ENCODE measurements around the gene NPAS2.

Gene NPAS2

DNA sequence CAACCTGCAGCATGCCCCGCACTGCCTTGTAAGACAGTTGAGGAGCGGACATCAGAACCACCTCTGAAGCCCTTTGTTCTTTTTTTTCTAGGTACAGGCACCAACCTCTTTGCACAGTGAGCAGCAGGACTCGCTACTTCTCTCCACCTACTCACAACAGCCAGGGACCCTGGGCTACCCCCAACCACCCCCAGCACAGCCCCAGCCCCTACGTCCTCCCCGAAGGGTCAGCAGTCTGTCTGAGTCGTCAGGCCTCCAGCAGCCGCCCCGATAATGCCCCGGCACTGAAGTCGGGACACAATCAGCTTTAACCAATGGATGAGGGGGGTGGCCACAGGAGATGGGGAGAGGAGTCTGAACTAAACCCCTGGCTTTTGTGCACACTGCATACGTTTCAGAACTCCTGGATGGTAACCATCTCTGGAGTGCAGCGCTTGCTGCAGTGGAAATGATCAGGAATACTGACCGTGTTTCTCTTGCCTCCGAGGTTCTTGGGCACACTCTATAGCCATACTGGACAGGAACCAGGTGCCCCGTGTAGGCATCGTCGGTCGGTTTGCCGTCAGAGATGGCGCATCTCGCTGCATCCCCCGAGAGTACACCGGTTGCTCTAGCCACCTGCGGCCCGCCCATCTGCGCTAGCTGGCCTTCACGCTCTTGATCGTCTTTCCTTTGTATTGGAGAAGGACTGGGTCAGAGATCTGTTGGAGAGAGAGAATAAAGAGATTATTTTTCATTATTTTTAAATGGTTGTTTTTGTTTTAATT lies 175.6 kb downstream of the NPAS2 start:
- no peak for DNase-seq

- no peak for DNase-seq
Measured at GRCh38 chr2:100997509-100998234, 177.7 kb downstream of the NPAS2 start.

GRCh38 chr2:100998235-100998573 lies 178.3 kb downstream of the NPAS2 start:
- no peak for DNase-seq

- no peak for DNase-seq
Measured at GRCh38 chr2:100999995-101000394, 180.1 kb downstream of the NPAS2 start.

GRCh38 chr2:101001691-101002561 lies 182.0 kb downstream of the NPAS2 start, which contains the start of gene RPL31:
TSS of gene RPL31 (plus strand) at chr2:101002289. CDS start at chr2:101002702, 413 bp downstream.
- DNase-seq: peak; percentile 72

GRCh38 chr2:101002562-101003277 lies 182.8 kb downstream of the NPAS2 start:
- no peak for DNase-seq

GRCh38 chr2:101003278-101003775 lies 183.4 kb downstream of the NPAS2 start:
- DNase-seq: no peak

- no peak for DNase-seq
Measured at GRCh38 chr2:101004620-101005325, 184.8 kb downstream of the NPAS2 start.

DNA sequence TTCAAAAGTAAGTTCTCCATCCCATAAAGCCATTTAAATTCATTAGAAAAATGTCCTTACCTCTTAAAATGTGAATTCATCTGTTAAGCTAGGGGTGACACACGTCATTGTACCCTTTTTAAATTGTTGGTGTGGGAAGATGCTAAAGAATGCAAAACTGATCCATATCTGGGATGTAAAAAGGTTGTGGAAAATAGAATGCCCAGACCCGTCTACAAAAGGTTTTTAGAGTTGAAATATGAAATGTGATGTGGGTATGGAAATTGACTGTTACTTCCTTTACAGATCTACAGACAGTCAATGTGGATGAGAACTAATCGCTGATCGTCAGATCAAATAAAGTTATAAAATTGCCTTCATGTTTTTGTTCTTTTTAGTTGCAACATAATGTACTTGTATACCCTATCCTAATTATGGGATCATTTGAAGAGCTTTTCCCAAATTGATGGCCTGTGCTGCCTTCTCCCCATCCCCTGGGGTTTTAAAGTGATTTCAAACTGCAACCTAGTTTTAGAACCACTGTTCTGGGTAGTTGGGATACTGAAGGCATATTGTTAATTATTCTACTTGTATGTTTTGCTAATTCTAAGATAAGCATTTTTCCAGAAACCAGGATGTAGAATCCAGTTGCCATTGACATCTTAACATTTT lies 186.3 kb downstream of the NPAS2 start:
- DNase-seq: no peak

DNA sequence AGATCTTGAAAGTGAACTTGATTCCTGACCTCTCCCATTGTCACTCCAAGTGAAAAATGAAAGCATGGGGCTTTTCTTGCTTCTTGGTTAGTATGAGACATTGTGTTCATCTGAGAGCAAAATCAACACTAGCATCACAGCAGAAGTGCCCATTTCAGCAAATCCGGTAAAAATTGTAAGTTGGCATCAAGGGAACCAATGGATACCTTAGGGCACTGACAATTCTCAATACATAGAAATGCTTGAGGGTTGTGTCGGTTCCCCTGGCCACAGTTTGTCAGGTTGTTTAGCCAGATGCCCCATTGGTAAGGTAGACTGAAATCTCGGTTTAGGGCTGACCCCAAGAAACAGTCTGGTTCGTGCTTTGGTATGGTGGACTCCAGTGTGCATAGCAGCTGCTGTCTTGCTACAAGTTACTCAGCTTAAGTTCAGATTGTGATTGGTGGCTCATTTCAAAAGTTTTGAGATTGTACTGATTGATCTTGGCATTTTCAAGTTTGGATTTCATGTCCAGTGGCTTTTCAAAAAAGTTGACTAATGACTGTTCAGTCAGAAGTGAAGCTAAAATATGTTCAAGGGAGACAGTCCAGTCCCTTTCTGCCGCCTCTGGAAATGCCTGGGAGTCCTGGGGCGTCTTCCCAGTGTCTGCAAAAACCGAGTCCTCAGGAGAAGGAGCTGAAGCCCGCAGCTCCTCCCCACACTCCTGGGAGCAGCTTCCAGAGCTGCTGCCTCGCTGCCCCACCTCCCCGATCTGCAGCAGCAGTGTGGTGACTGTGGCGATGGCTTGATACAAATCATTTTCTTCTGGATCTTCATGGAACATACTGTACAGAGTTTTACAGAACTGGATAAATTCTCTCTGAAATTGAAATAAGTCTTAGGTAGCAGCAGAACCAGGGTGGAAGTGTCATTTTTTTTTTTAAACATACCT lies 187.7 kb downstream of the NPAS2 start:
- DNase-seq: no peak

- no peak for DNase-seq
Measured at GRCh38 chr2:101011152-101011551, 191.2 kb downstream of the NPAS2 start.

- no peak for DNase-seq
Measured at GRCh38 chr2:101012054-101012705, 192.2 kb downstream of the NPAS2 start.

DNA sequence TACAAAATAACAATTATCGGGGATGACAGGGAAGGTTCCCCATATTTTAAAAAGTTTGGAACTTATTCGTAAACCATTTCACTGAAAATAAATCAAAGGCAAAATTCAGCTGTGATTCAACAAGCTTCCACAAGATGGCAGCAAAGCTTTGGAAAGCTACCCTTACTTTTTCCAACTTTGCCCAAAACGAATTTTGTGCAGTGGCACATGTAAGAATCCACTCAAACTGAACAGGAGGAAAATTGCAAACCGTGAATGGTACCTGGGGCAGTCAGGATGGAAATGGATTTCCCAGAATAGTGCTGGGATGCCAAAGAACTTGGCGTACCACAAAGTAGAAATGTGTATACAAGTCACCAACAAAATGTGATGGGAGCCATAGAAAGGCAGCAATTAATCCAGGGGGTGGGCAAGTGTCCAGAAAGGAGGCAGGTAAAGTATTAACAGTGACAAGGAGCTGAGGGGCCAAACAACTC lies 192.8 kb downstream of the NPAS2 start:
- no peak for DNase-seq

DNA sequence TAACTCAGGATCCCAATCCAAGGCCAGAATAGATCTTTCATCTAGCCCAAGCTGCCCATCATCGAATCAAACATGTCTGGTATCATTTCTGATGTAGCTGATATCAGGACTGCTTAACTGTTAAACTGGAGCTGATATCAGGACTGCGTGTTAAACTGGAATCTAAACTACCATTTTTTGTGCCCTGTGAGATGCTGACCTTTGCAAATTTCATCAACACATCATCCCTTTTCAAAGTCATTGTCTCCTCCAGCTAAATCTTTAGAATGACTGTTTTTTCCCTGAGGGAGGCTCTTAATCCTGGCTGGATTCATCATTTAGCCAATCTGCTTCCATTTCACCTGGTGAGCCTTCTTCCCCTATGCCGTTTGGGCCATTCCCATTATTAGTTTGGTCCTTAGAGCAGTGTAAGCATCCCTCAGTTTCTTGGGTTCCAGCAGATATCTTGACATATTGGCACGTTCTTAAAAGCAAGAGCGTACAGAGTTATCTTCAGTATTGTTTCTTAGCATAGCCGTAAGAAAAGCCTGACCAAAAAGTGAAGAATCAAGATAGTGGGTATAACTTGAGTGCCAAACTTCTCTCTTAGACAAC lies 194.4 kb downstream of the NPAS2 start:
- no peak for DNase-seq

- no peak for DNase-seq
Measured at GRCh38 chr2:101017371-101017770, 197.4 kb downstream of the NPAS2 start.

- DNase-seq: no peak
Measured at GRCh38 chr2:101018934-101019333, 199.0 kb downstream of the NPAS2 start.

- DNase-seq: no peak
Measured at GRCh38 chr2:101022221-101022620, 202.3 kb downstream of the NPAS2 start.

DNA sequence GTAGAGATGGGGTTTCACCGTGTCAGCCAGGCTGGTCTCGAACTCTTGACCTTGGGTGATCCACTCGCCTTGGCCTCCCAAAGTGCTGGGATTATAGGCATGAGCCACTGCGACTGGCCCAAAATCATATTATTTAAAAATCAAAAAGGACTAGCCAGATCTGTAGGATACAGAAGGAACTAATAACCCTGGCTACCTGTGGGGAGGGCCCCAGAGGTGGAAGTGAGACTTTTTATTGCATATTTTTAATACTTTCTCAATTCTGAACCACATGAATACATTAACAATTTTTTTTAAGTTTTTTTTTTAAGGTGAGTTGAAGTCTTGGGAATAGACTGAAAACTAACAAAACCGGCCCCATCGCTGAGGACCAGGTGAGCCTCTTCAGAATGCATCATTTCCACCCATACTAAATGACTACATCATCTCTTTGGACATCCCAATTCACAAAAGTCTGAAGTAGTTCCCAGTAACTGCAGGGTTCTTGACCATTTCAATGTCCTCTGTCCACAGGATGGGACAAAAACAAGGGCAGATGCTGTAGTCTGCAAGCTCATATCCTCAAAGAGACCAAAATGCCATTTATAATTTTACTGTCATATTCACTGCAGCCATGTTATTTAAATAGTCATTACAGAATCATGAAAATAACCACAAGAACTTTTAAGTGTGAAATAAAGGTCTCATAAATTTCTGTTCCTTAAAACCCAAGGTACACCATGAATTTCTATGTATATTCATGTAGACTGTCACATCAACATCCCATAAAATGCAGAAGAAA lies 203.6 kb downstream of the NPAS2 start:
- no peak for DNase-seq
